HG02759 (cell line): ENCODE data around the gene ANGEL2.
"Not testable (repeated sequence)": the region's sequence is repeated elsewhere in the genome, so short reads cannot be mapped to it uniquely, and the experiment has no call there.

Source experiments
- ATAC-seq: cut with Tn5 transposase; IDR thresholded peaks from one replicate; pipeline ENCODE4 v1.9.1; 2021; ENCODE audit warnings: mild to moderate bottlenecking, moderate library complexity; ENCODE audit not compliant: unreplicated experiment

Gene ANGEL2

GRCh38 chr1:213015099-213016050, at the start of gene ANGEL2:
Gene ANGEL2, minus strand, starts transcription at chr1:213015867. Its CDS starts 196 bp downstream, at chr1:213015671.
- peak; percentile 93 for ATAC-seq

DNA sequence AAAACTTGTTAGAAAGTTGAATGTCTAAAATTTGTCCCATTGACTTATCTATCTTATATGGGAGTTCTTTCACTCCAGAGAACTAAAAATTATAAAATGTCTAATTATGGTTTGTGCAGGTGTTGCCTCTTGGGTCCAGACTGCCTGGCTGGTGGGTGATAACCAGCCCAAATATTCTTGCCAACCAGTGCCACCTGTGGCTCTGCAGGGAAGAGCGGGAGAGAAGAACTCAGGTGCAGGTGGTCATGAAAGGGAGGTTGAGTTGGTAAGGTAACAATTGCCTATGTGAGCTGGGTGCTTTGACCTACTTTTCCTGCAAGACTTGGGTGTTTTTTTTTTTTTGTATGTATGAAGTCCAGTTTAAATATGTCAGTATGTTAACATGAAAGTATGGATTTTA, 45.6 kb upstream of the ANGEL2 start:
- no peak for ATAC-seq

DNA sequence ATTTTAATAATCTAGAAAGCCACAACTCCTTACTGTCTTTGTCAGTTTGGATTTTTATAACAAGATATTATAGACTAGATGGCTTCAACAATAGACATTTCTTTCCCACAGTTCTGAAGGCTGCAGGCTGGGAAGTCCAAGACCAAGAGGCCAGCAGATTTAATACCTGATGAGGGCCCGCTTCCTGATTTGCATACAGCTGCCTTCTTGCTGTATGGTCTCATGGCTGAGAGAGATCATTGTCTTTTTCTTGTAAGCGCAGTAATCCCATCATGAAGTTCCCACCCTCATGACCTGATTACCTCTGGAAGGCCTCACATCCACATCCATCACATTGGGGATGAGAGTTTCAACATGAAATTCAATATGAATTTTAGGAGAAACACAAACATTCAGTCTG, 45.2 kb upstream of the ANGEL2 start:
- no peak for ATAC-seq

GRCh38 chr1:213057264-213058059, 41.8 kb upstream of the ANGEL2 start:
- ATAC-seq: no peak

DNA sequence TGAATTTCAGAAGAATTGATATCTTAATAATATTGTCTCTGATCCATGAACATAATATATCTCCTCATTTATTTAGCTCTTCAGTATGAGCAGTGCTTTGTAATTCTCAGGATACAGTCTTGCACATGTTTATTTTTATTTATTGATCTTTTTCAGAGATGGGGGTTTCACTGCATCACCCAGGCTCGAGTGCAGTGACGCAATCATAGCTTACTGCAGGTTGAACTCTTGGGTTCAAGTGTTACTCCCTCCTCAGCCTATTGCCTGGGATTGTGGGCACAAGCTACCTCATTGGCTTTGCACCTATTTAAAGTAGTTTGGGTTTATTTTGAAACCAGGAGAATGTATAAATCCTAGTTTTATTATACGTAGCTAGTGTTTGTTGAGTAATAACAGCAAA, 40.1 kb upstream of the ANGEL2 start:
- no peak for ATAC-seq

DNA sequence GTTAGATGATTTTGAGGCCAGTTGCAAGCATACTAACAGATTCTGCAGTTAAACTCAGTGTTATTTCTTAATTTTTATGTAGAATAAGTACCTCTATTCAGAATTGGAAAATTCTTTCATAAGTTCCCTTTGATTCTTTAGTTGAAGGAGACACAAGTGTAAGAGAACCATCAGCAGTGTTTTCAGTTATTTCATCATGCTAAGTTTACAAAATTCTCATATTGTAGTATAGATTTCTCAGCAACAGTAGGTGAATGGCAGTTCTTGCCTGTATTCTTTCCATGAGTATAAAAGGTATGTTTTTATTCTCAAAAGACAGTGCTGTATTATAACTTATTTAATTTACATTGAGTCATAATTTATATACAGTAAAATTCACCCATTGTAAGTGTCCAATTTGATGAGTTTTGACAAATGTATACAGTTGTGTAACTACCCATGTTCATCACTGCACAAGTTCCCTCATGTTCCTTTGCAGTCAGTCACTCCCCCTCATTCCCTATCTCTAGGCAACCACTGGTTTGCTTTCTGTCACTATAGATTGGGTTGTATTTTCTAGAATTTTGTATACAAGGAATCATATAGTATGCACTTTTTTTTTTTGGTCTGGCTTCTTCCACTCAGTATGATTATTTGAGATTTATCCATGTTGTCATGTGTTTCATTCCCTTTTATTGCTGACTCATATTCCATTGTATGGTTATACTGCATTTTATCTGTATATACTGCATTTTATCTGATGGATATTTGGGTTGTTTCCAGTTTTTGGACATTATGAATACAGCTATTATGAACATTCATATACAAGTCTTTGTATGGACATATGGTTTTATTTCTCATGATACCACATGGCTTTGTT, 39.3 kb upstream of the ANGEL2 start:
- no peak for ATAC-seq

GRCh38 chr1:213054142-213054541, 38.5 kb upstream of the ANGEL2 start:
- no peak for ATAC-seq

DNA sequence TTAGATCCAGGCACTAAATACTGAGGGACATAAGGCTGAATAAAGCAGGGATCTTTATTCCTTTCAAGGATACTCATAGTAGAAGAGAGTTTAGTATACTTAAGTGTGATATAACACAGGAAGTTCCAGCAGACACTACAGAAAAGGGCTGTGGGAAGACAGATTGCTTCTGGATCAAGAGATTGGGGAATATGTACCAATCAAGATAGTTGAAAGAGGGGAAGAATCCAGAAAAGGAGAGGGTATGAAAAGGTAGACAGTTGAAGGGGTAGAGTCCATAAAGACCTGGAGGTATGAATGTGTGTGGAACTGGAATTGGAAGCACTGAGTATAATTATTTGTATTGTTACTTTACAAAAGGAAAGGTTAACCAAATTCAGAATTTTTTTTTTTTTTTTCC, 37.8 kb upstream of the ANGEL2 start:
- no peak for ATAC-seq

GRCh38 chr1:213051881-213052202, 36.2 kb upstream of the ANGEL2 start:
- no peak for ATAC-seq

DNA sequence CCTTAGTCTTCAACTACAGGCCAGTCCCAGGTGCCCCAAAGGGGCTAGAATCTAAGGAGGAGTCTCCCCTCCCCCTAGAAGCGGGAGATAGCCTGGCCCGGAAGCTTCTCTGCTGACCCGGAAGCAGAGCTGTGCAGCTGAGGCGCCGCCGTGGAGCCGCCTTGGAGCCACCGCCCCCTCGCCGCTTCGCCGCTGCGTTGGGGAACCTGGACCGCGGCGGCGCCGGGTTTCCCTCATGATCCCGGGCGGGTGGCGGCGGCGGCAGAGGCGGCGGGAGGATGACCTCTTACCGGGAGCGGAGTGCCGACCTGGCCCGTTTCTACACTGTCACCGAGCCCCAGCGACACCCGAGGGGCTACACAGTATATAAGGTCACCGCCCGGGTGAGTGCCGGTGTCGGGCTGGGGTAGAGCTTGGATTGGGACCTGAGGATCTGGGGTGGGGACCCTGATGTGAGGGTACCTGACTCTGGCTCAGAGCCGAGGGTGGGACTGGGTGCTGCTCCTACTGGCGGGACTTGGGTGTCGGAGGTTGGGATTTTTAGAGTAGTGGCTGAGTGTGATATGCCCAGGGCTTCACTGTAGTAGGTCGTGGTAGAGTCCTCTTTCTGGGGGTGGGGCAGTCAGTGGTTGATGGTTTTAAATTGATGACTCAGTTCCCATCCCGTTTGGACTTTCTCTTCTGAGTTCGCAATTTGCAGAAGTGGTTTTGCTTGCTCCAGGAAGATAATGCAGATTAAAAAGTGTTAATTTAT, 35.6 kb upstream of the ANGEL2 start, which contains the start of gene RPS6KC1:
RPS6KC1 (plus strand) TSS at position 115 of the 754 bp plus-strand sequence; CDS start at position 279, 164 bp downstream.
- peak; percentile 99 for ATAC-seq

DNA sequence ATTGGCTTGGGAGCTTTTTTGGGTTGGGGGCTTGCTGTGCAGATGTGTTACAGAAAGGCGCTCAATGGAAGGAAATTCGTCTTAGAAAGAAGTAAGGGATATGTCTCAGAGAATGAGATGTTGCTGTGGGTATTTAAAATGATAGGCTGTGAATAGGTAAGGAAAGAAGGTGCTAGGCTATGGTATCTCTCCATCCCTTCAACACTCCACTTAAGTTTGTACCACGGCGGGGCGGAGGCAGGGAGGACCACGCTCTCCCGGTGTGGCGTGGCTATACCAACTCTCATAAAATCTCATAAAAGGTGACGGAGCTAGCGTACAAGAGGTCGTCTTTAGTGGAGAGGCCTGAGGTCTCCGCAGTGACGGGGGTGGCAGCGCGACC, 35.1 kb upstream of the ANGEL2 start:
- ATAC-seq: peak; percentile 31

DNA sequence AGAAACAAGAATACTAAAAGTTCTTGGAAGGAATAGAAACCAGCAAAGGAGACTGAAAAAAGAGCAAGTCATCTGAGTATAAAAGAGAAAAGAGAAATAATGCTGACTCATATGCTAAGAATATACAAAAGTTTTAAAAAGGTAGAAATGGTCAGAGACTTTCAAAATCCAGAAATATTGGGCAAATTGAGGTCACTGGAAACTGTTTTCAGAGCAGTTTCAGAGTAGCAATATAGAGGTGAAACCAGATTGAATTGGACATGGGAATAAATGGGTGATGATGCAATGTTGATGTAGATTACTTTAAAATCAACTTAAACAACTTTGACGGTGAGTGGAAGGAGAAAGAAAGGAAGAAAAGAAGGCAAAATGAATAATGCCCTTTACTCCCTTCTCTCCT, 33.6 kb upstream of the ANGEL2 start:
- no peak for ATAC-seq

- not testable (repeated sequence) for ATAC-seq
These were observed 29.9 kb upstream of the ANGEL2 start for GRCh38 chr1:213045321-213046226.

GRCh38 chr1:213041443-213041842, 25.8 kb upstream of the ANGEL2 start:
- no peak for ATAC-seq

- ATAC-seq: no peak
These were observed 19.9 kb upstream of the ANGEL2 start for GRCh38 chr1:213035573-213035972.

DNA sequence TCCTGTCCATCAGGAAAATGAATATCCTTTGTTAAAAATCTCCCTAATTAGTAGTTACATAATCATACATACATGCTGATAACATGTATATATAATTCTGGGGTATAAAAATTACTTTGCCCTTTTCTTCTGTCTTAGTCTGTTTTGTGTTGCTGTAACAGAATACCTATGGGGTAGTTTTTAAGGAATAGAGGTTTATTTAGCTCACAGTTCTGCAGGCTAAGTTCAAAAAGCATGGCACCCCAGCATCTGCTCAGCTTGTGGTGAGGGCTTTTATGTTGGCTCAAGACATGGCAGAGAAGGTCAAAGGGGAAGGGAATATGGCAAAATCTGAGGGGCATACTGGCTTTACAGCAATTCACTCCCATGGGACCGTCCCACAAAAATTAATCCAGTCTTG, 19.0 kb upstream of the ANGEL2 start:
- no peak for ATAC-seq

DNA sequence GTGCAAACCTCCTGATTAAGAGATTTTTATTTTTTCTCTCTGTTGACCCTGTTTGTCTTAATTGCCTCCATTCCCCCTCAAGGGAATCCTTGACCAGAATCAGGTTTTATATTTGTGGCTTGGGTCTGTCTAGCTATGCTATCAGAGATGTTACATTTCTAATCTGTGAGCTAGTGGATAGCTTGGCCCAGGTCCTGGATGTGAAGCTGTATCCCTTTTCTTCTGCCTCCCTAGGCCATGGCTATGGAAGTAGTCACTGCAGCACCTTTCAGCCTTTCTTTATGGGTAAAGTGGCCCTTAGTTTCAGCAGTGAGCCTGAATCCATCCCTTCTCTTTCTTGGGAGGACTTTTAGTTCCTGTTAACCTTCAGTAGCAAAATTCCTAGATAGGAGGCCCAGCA, 17.0 kb upstream of the ANGEL2 start:
- no peak for ATAC-seq

- not testable (repeated sequence) for ATAC-seq
These were observed 11.4 kb upstream of the ANGEL2 start for GRCh38 chr1:213027024-213027423.

GRCh38 chr1:213020016-213020415, 4.3 kb upstream of the ANGEL2 start:
- ATAC-seq: no peak
